Measurements from ENCODE around the gene HSFX1. TPM values are rescaled to one million over a fixed set of nuclear protein-coding genes. Genes with fewer than 3 reads are reported as not detected.

HSFX1 gene
- total RNA-seq = 0.16 and 1.7 TPM in 2 replicates

DNA sequence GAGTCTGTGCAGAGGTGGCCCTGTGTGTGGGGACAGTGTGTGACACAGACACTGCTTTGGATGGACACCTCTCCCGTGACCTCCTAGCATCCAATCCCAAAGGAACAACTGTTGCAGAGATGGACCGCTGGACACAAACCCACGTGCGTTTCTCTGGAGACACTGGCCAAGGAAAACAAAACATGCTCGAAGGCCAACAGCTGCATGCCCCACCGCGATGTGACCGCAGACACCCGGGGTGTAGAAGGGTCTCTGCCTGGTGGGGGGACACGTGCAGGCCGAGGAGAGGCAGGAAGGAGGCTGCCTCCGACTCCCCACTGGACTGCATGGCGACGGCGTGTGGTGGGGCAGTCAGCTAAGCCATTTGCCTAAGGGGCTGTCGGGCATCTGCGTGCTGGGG, at the start of gene HSFX1:
Gene HSFX1 (plus strand): TSS at position 301 of the 400 bp plus-strand sequence. CDS start 614 bp downstream, outside the sequence.

DNA sequence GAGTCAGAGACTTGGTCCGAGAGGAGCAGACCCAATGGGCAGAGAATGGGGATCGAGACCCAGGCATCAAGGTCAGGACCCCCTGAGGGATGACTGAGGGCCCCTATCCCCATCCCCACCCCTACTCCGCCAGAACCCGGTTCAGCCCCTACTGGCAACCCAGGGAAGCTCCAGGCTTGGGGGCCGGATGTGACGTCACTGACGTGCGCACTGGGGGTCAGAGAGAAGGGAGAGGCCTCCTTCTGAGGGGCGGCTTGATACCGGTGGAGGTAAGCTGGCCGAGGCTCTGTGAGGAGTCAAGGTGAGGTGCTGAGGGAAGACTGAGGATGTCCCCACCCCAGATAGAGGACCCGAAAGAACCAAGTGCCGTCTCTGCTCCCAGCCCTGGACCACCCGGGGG, 7.9 kb downstream of the HSFX1 start, which contains the start of gene MAGEA9:
Gene MAGEA9 (plus strand): TSS at position 204 of the 400 bp plus-strand sequence. CDS start 4,281 bp downstream, outside the sequence.

Other genes starting within 250 kb of the HSFX1 start
- gene EOLA1, start 233.1 kb upstream of the HSFX1 start, total RNA-seq = 10.5 and 17.2 TPM in 2 replicates
- gene HSFX3, start 224.1 kb upstream of the HSFX1 start, total RNA-seq = not detected in 2 replicates
- gene MAGEA9B, start 186.6 kb upstream of the HSFX1 start, total RNA-seq = not detected in 2 replicates
- gene HSFX2, start 178.8 kb upstream of the HSFX1 start, total RNA-seq = 0.16 TPM in 1 of 2 replicates, not detected in the other
- gene TMEM185A, start 142.3 kb upstream of the HSFX1 start, total RNA-seq = 10.2 and 23.7 TPM in 2 replicates
- gene MAGEA11, start 62.0 kb upstream of the HSFX1 start, total RNA-seq = not detected in 2 replicates
- gene MAGEA9, start 7.9 kb downstream of the HSFX1 start, total RNA-seq = not detected in 2 replicates
- gene MAGEA8, start 107.1 kb downstream of the HSFX1 start, total RNA-seq = not detected in 2 replicates
- not detected in 2 replicates for gene HSFX4, start 155.5 kb downstream of the HSFX1 start, total RNA-seq
- 12.1 and 13.0 TPM in 2 replicates for gene EOLA2, start 164.4 kb downstream of the HSFX1 start, total RNA-seq